NOMO-1 treated with DMSO at 0.1 percent for 48 hours (cell line): ENCODE measurements around the gene AIPL1.

Experiments used
- DNase-seq: peaks from one replicate; lab custom pipeline; 2025; ENCODE audit not compliant: unreplicated experiment; lab: John Stamatoyannopoulos, UW

Gene AIPL1

GRCh38 chr17:6380915-6381438 lies 53.9 kb downstream of the AIPL1 start:
- DNase-seq, result no peak

GRCh38 chr17:6377906-6378305 lies 57.0 kb downstream of the AIPL1 start:
- DNase-seq, result no peak

GRCh38 chr17:6376931-6377361 lies 58.0 kb downstream of the AIPL1 start:
- no peak for DNase-seq

- DNase-seq, result no peak
These were observed 60.1 kb downstream of the AIPL1 start for GRCh38 chr17:6374761-6375312.

GRCh38 chr17:6374271-6374691 lies 60.6 kb downstream of the AIPL1 start:
- no peak for DNase-seq
